Kidney (tissue), 14 donors: ENCODE data around the gene TRIO. TPM values are rescaled to one million over a fixed set of nuclear protein-coding genes. Genes with fewer than 3 reads are reported as not detected.

Experiments
- DNase-seq, 5 donors: peaks; one replicate each; pipeline ENCODE4 v3.0.0-alpha.2; 2013 to 2020
- FAIRE-seq: peaks from 2 replicates; lab custom pipeline; 2012; peaks lifted over from hg19 to GRCh38; lab: Jason Lieb, UNC
- H3K27ac ChIP-seq, 2 donors: one replicate each; pipeline ENCODE4 v1.7.0; 2013; ENCODE audit warnings: low read depth in 2 of 2, low read length in 2 of 2, inconsistent platforms in 1 of 2
- H3K27me3 ChIP-seq: one replicate; pipeline ENCODE4 v1.7.1; 2013; ENCODE audit warnings: low read length, inconsistent platforms; ENCODE audit not compliant: control insufficient read depth, insufficient read depth
- H3K36me3 ChIP-seq, 3 donors: one replicate each; pipeline versions ENCODE4 v1.7.0 to v1.7.1; 2013; ENCODE audit warnings: low read length in 3 of 3, control low read depth in 1 of 3, inconsistent platforms in 1 of 3; ENCODE audit not compliant: insufficient read depth in 3 of 3, control insufficient read depth in 2 of 3
- H3K4me1 ChIP-seq, 3 donors: one replicate each; pipeline versions ENCODE4 v1.7.0 to v1.7.1; 2013; ENCODE audit warnings: low read length in 3 of 3, inconsistent platforms in 1 of 3, low read depth in 1 of 3; ENCODE audit not compliant: control insufficient read depth in 2 of 3, insufficient read depth in 2 of 3
- H3K4me3 ChIP-seq, 3 donors: one replicate each; pipeline versions ENCODE4 v1.7.0 to v1.8.1; 2013; ENCODE audit warnings: low read length in 3 of 3, control low read depth in 1 of 3, inconsistent platforms in 1 of 3
- H3K9ac ChIP-seq, 3 donors: one replicate each; pipeline versions ENCODE4 v1.7.0 to v1.7.1; 2013; ENCODE audit warnings: low read length in 3 of 3, control low read depth in 1 of 3, inconsistent platforms in 1 of 3
- H3K9me3 ChIP-seq, 3 donors: one replicate each; pipeline versions ENCODE4 v1.7.0 to v1.7.1; 2013; ENCODE audit warnings: low read length in 3 of 3, control low read depth in 1 of 3, inconsistent platforms in 1 of 3; ENCODE audit not compliant: control insufficient read depth in 2 of 3, insufficient read depth in 1 of 3
- CTCF ChIP-seq: IDR thresholded peaks from 3 replicates; pipeline ENCODE4 v1.5.1; 2012; ENCODE audit warnings: mild to moderate bottlenecking, moderate library complexity, borderline replicate concordance; ENCODE audit not compliant: insufficient read depth; ENCODE audit errors: extremely low read depth
- intact Hi-C: fragments of 100-400 bp; cut with DNase I; formaldehyde crosslinking; loops from one replicate; pipeline ENCODE4 v1.11.1; 2022
- polyA plus RNA-seq: library from polyadenylated mRNA; stranded (reverse); fragments of 350-450 nt; fragmentation: Illumina TruSeq; extraction: RNeasy Lipid Tissue Mini Kit (QIAGEN cat#74804); gene quantifications from one replicate; pipeline ENCODE4 v1.2.3, GENCODE V29; 2014; ENCODE audit warnings: low read depth, low replicate concordance; ENCODE audit not compliant: insufficient read depth
- total RNA-seq: library from RNA; stranded (reverse); fragmentation: NEBNext Ultra II Directional; extraction: Animal tissue kit (Norgen Biotek cat#: 25700); gene quantifications from one replicate; pipeline ENCODE4 v1.2.1, GENCODE V29; 2021
- donor health status: control.
- donor health status: control.
- donor health status: control.
- donor health status: control.
- donor health status: control.
- donor health status: DM: yes; HTN: yes; CAD: no.
- donor health status: Normal renal cell carcinoma (clear cell type).

TRIO gene
- total and polyA plus RNA-seq, 2 donors from 2014 or later: 9.5 to 149 TPM

DNA sequence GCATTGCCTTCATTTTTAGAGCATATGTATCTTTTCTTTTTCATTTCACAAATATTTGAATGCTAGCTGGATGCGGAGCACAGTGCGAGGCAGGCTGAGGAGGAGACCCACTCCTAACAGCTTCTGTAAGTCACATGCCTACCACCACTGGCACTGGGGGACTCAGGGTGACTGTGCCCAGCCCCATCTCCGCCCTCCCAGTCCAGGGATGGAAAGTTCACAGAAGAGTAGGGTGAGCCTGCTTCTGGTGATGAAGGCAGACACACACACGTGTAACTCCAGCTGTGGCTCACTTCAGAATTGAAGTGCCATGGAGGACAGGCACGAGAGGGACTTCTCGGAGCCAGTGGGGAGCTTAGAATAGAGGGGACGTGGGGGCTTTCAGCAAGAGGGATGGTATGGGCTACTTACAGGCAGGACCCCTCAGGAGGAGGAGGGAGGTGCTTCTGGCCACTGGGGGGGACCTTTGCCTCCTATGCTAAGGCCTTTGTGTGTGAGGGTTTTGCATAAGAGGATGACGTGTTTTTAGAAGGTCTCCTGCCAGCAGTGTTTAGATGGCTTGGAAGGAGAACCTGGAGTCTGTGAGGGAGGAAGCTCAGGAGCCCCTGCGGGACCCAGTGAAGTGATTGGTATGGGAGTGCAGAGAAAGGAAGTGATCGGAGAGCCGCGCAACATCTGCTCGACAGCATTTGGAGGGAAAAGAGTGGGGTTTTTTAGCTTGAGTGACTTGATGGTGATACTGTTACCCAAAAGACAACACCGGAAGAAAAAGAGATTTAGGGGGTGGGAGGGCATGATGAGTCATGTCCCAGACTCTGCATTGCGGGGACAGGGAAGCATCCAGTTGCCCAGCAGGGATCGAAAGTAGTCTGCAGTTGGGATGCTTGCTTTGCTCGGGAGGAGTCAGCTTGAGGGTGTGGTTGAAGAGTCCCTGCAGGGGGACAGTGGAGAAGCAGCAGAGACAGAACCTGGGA, 274.9 kb downstream of the TRIO start:
- Histone ChIP-seq H3K27me3 (no peaks in the 10 kb centered on the region), H3K4me1 (peaks cover 0 to 2% (median 0%) of the 10 kb centered on the region in 3 donors), H3K27ac (no peak overlapping the region), H3K9me3 (no peaks in the 10 kb centered on the region), H3K4me3 (no peak overlapping the region), H3K36me3 (peaks cover 3 to 20% (median 7%) of the 10 kb centered on the region in 3 donors), H3K9ac (no peak overlapping the region)
- intact Hi-C loops: no loop called here
- DNase-seq (no peak), FAIRE-seq (no peak)
- no peak for TF ChIP-seq CTCF

DNA sequence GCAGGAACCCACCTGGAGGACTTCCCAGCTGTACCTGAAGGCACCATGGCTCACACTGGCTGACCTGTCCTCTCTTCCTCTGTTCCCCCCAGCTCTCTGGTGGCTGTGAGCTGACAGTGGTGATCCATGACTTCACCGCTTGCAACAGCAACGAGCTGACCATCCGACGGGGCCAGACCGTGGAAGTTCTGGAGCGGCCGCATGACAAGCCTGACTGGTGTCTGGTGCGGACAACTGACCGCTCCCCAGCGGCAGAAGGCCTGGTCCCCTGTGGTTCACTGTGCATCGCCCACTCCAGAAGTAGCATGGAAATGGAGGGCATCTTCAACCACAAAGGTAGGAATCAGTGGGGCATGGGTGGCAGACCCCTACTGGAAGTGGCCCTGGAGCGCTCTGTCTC, 276.5 kb downstream of the TRIO start:
- FAIRE-seq: no peak
- H3K36me3 ChIP-seq: peaks cover 0 to 17% (median 3%) of the 10 kb centered on the region in 3 donors
- no peaks in the 10 kb centered on the region for H3K27me3 ChIP-seq
- DNase-seq: no peak
- intact Hi-C loops: no loop called here
- peaks cover 0 to 2% (median 0%) of the 10 kb centered on the region in 3 donors for H3K4me1 ChIP-seq
- no peak overlapping the region for H3K4me3 ChIP-seq
- H3K9ac ChIP-seq: no peak overlapping the region
- TF ChIP-seq CTCF: no peak
- H3K9me3 ChIP-seq: no peaks in the 10 kb centered on the region
- peak overlapping the region in 1 of 2 donors; percentile 18 for H3K27ac ChIP-seq

GRCh38 chr5:14420101-14420811, 277.1 kb downstream of the TRIO start:
- Histone ChIP-seq H3K27ac (peak overlapping the region in 1 of 2 donors; percentile 18), H3K27me3 (no peaks in the 10 kb centered on the region), H3K36me3 (peaks cover 0 to 13% (median 3%) of the 10 kb centered on the region in 3 donors), H3K9ac (no peak overlapping the region), H3K4me3 (no peak overlapping the region), H3K9me3 (no peaks in the 10 kb centered on the region), H3K4me1 (peaks cover 0 to 2% (median 0%) of the 10 kb centered on the region in 3 donors)
- intact Hi-C loops: no loop called here
- no peak for TF ChIP-seq CTCF
- FAIRE-seq (no peak), DNase-seq (peak in 1 of 5 donors; percentile 43)
